Skeletal muscle cell (primary cell): Measurements from ENCODE around the gene FADS2.

ENCODE experiments used
- DNase-seq: peaks from one replicate; pipeline ENCODE4 v3.0.0-alpha.2; 2010; ENCODE audit warnings: low read depth
- H3K4me3 ChIP-seq: 2 replicates; pipeline ENCODE4 v1.5.1; 2011; ENCODE audit warnings: low read depth, mild to moderate bottlenecking, control low read depth, low read length, moderate library complexity

The FADS2 gene

DNA sequence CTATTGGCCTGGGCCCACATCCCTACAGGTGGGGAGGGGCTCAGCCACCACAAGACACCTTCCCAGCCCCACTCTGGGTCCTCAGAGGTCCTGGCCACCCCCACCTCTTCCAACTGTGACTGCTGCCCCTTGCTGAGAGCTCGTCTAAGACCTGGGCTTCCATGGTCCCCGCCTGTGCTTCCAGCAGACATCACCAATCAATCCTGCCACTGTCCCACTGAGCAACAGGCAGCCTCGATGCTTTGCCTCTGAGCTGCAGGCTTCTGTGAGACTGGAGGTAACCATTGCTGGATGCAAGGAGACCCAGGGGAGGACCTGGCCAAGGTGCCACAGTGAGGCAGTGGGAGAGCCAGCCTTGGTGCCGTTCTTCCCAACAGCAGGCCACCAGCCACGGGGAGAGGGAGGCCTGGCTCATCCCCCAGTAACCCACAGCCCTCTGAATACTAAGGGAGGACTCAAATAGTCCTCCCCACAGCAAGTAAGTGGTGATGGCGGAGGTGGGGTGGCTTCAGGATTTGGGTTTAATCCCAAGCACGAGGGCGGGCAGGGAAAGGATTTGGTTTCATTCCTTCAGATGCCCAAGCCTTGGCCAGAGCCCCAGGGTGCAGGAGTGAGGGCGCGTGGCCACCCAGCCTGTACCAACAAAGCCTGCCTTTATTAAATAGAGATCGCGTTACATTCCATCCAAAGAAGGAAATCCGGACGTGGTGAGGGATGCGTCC lies 68.7 kb downstream of the FADS2 start:
- no peak for DNase-seq
- no peak overlapping the region for H3K4me3 ChIP-seq

DNA sequence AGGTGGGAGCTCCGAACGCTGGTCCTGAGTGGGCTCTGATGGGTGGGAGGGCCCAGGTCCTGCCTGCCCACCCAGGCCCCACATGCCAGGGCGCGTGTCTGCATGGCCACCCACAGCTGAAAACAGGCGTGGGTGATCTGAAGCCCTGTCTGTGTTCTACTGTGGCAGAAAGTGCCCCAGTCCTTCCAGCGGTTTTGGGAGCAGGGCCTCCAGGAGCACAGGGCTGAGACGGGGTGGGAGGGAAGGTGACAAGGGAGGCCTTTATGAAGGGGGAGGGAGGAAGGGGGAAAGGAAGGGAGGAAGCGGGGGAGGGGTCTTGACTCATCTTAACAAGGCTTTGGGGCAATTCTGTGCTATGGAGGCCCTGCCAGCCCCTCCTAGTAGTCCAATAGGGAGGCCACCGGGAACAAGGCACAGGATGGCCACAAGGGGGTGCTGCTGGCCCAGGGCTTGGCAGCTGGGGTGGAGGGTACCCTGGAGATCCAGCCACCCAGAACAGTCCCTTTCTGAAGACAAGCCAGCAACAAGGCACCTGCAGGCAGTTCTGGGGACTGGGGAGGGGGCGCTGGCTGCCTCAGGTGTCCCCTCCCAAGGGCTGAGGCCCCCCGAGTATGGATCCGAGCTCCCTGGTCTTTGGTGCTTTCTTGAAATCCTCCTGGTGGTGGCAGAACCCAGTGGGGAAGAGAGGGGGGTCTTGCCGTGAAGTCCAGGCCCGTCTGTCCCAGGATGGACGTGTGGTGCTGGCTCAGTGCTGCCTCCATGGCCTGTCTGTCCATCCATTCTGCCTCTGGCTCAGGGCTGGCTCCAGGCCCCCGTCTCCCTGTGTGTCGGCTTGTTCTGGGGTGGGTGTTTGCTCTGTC lies 69.5 kb downstream of the FADS2 start:
- H3K4me3 ChIP-seq: no peak overlapping the region
- no peak for DNase-seq

DNA sequence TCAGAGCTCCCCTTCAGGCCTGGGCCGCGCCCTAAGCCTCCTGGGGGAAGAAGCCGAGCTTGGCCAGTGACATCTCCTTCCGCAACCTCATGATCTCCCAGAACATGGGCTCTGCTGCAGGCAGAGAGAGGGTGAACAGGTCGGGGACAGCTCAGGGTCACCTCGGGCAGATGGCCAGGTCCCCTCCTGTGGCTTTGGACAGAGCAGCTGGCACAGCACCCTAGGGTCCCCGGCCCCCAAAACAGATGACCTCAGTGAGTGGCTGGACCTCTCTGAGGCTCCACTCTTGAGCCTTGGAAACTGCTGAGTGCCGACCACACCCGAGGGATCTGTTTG lies 70.1 kb downstream of the FADS2 start:
- H3K4me3 ChIP-seq: no peak overlapping the region
- DNase-seq: no peak

DNA sequence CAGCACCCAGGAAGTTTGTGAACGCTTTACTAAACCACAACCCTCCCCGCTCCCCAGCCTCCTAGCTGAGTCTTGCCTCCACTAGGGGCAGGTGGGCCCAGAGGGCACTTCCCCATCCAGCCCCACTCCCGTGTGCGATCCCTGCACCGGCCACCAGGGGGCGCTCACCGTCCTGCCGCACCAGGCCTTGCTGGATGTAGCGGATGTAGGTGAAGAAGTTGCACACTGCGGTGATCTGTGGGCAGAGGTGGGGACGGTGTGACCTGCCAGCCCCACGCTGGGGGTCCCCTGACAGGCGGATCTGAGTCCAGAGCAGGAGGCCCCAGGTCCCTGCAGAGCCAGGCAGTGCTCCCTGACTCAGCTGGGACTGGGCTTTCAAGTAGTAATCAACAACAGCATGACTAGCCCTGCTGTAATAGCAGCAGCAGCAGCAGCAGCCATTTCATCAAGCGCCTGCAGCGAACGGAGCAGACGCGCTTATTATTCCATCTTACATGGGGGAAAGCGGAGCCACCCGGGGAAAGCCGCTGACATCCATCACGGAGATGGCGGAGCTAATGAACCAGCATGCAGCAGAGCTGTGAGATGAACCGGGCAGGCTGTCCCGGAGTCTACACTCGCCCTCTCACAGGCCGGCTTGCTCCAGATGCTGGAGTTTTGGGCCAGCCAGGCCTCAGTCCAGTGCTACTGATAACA lies 71.2 kb downstream of the FADS2 start:
- peak; percentile 35 for DNase-seq
- H3K4me3 ChIP-seq: no peak overlapping the region

DNA sequence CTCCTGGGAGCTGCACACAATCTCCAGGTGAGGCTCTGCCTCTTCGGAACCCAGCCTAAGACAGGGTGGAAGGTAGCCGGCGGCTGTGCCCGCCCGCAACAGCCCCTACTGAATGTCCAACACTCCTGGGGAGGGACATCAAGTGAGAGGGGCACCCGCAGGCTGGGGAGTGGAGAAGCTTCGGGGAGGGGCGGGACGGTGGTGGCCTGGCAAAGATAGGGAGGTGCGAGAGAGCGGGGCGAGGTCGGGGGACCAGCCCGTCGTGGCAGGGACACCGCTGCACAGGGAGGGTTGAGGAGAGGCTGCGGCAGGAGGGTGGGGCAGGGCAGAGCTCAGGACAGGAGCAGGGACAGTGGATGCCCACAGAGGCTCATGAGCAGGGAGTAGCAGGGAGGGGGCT lies 72.2 kb downstream of the FADS2 start:
- no peak overlapping the region for H3K4me3 ChIP-seq
- DNase-seq: no peak

DNA sequence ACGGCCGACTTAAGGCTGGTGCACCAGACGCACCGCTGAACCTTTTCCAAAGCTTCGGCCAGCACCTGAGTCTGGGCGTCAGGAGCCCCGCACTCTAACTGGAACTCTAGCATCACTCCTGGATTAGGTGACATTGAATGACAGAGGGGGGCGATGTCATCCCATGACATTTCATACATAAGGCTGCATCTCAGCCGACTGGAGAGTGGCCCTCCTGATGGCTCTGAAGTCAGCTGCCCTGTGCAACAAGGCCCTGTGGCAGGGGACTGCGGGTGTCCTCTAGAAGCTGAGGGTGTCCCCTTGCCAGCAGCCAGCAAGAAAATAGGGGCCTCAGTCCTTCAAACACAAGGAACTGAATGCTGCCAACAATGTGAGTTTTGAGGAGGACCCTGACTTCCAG lies 73.3 kb downstream of the FADS2 start:
- no peak for DNase-seq

GRCh38 chr11:61902313-61902712 lies 74.2 kb downstream of the FADS2 start:
- H3K4me3 ChIP-seq: no peak overlapping the region
- no peak for DNase-seq

More for the DNA sequence above, 73.3 kb downstream of the FADS2 start:
- H3K4me3 ChIP-seq: no peak overlapping the region

- H3K4me3 ChIP-seq: no peak overlapping the region
- no peak for DNase-seq
These were observed 75.7 kb downstream of the FADS2 start for GRCh38 chr11:61903845-61904244.

DNA sequence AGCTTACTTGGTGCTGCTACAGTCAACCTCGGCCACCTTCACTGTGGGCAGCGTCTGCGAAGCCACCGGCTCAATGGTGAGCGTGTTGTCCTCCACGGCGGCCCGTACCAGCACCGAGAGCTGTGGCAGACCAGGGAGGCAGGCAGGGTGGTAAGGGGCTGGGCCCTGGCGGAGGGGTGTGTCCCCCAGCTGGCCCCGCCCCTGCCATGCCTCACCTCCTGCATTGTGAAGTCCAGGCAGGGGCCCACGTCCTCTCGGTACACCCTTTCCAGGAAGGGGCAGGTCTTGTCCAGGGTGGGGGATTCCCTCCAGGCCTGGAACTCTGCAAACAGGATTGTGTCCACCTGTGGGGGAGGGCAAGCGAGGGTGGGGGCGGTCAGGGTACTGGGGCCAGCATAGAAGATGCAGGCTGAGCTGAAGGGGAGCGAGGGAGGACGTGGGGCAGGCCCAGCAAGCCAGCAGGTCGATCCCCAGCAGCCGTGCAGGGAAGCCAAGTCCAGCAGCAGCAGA lies 76.5 kb downstream of the FADS2 start:
- no peak overlapping the region for H3K4me3 ChIP-seq
- no peak for DNase-seq

DNA sequence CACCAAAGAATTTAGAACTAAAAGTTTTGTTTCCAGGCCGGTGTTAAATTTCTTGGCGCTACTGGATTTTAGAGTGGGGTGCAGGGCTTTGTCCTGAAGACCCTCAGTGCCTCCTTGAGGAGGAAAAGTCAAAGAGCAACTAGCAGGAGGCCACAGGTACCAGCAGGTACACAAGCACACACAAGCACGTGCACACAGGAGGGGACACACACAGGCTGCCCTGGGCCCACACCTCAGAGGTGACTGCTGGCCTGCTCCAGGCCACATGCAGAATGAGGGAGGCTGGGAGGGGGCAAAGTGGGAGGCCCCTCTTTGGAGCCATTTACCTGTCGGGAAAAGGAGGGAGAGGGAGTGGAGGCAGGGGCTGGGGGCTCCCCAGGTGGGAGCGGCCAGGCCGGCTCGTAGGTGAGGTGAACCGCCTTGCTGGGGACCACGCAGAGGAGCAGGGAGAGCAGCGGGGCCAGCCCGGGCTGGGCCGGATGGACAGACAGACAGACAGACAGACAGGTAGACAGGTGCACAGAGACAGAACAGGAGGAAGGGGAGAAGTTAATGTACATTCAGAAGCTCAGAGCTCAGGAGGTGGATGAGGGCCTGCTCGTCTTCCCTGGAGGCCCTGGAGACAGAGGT lies 77.1 kb downstream of the FADS2 start:
- H3K4me3 ChIP-seq: no peak overlapping the region

DNA sequence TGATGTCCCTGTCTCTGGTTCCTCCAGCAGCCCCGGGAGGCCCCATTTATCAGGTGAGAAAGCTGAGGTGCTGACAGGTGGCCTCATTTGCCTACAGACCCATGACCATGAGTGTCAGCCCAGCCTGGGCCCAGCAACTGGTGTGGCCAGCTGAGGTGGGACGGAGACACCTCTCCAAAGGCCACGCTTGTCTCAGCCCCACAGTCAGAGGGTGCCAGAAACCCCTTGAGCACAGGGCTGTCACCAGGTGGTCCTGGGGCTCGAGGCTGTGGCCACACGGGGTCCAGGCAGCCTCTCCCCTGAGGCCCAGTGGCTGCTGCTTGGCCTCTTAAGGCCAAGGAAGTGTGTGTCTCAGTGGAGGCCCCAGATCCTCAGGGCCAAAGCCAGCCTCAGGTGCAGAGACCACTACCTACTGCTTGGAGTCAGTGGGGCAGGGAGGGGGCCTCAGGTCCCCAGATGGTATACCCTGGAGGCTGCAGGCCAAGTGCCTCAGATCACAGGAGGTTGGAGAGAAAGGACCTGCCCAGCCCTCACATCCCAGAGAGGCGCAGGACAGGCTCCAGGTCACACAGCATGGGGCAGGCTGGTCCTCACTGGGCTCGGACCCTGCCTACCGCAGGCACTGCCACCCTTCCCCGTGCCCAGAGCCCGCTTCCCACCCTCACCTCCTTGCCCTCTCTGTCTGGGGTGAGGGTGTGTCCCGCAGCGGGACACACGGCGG lies 77.9 kb downstream of the FADS2 start:
- no peak overlapping the region for H3K4me3 ChIP-seq
- no peak for DNase-seq

More for the DNA sequence above, 77.1 kb downstream of the FADS2 start:
- DNase-seq: no peak

GRCh38 chr11:61906522-61906909 lies 78.4 kb downstream of the FADS2 start:
- no peak overlapping the region for H3K4me3 ChIP-seq

GRCh38 chr11:61907282-61907681 lies 79.2 kb downstream of the FADS2 start:
- H3K4me3 ChIP-seq: no peak overlapping the region
- no peak for DNase-seq

More at GRCh38 chr11:61906522-61906909, 78.4 kb downstream of the FADS2 start:
- no peak for DNase-seq

DNA sequence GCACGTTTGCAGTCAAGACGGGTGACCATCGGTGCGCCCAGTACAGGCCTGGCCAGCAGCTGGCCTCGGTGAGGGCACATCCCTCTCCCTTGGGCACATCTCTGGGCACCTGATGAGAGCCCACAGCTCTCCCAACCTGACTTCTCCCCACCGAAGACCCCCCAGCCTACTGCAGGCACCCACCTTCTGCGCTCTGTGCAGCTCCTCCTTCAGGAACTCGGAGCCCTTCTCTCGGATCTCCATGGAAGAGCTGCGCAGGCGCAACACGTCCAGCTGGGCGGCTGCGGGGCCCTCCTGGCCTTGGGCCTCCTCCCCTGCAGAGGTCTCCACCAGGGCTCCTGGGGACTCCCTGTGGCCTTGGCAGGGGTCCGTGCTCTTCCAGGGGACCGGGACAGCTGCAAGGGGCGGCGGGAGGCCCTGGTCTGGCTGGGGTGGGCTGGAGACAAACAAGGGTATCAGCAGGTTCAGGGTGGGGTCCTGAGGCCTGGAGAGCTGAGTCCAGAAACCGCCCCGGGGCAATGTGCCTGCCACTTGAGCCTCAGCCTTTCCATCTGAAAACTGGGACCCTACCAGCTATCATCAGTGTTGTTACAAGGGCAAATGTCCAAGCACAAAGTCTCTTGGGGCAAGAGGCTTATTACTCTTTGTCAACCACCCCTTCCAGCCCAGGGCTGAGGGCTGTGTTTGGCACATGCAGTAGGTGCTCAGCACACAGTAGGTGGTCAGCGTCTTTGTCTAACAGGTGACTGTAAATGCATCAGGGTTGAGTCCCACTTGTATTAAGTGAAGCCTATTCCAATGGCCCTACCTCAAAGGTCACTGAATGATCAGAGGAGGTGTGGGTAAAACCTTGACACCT lies 80.0 kb downstream of the FADS2 start:
- H3K4me3 ChIP-seq: no peak overlapping the region

DNA sequence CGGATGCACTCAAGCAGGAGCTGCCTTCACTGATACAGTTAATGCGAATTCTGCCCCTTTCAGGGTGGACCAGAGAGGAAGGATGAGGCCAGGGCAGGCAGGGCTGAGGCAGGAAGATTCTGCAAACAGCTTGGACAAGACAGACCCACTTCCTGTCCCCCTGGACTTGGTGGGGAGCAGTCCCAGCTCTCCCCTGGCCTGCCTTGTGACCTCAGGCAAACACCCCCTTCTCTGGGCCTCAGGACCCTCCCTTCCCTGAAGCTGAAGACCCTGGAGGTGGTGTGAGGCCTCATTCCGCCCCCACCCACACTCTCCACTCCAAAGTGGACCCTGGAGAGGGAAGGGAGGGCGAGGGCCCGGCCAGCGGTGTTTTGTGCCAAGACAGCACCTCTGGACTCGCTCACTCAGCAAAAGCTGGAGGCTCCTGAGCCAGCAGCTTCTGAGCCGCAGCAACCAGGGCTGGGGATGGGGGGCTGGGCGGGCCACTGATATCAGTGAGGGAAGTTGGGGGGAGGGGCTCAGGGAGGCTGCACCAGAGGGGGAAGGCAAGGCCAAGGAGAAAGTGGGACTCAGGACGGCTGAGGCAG lies 80.7 kb downstream of the FADS2 start:
- no peak overlapping the region for H3K4me3 ChIP-seq
- no peak for DNase-seq

More for the DNA sequence above, 80.0 kb downstream of the FADS2 start:
- DNase-seq: no peak

- DNase-seq: no peak
These were observed 82.4 kb downstream of the FADS2 start for GRCh38 chr11:61910187-61911127.

More at GRCh38 chr11:61910187-61911127, 82.4 kb downstream of the FADS2 start:
- no peak overlapping the region for H3K4me3 ChIP-seq
